Vagina (tissue), 2 donors: ENCODE results near the gene APC. TPM values are rescaled to one million over a fixed set of nuclear protein-coding genes. Genes with fewer than 3 reads are reported as not detected.

Source experiments
- DNase-seq, 2 donors: peaks; one replicate each; pipeline ENCODE4 v3.0.0-alpha.2; 2017; ENCODE audit errors: extremely low spot score in 2 of 2
- H3K27ac ChIP-seq: fragments of 200-600 bp; sonication (generic); one replicate; pipeline ENCODE4 v1.5.1; 2019
- H3K27me3 ChIP-seq: fragments of 200-600 bp; sonication (generic); one replicate; pipeline ENCODE4 v1.5.1; 2019
- H3K36me3 ChIP-seq, 2 donors: fragments of 200-600 bp; sonication (generic); one replicate each; pipeline ENCODE4 v1.5.1; 2017 to 2019
- H3K4me1 ChIP-seq: fragments of 200-600 bp; sonication (generic); one replicate; pipeline ENCODE4 v1.5.1; 2019
- H3K4me3 ChIP-seq, 2 donors: fragments of 200-600 bp; sonication (generic); 1 replicate in 1 of 2; 2 replicates in 1 of 2; pipeline ENCODE4 v1.5.1; 2016 to 2019
- H3K9me3 ChIP-seq: fragments of 200-600 bp; sonication (generic); one replicate; pipeline ENCODE4 v1.5.1; 2019
- POLR2A ChIP-seq, 2 donors: fragments of 450-650 bp; IDR thresholded peaks; one replicate each; pipeline ENCODE4 v1.6.1; 2017; ENCODE audit warnings: antibody characterized with exemption in 2 of 2, mild to moderate bottlenecking in 2 of 2, moderate library complexity in 2 of 2
- POLR2AphosphoS5 ChIP-seq, 2 donors: sonication (generic); formaldehyde crosslinking; IDR thresholded peaks; one replicate each; pipeline ENCODE4 v1.9.0; 2017; ENCODE audit warnings: antibody characterized with exemption in 2 of 2, mild to moderate bottlenecking in 2 of 2, low read depth in 1 of 2; ENCODE audit not compliant: insufficient read depth in 1 of 2
- intact Hi-C: fragments of 100-400 bp; cut with DNase I; formaldehyde crosslinking; loops from one replicate; pipeline ENCODE4 v1.15.1; 2023
- total RNA-seq: library from RNA; depleted of rRNA; stranded (reverse); fragments of >200 nt; gene quantifications from one replicate; pipeline ENCODE4 v1.2.3, GENCODE V29; 2016
- TF ChIP-seq, protein P1 (sequence below), 3 experiments: fragments of 450-650 bp in 2 of 3; fragments of 200-600 bp in 1 of 3; sonication (generic) in 1 of 3; IDR thresholded peaks; one replicate each; pipeline ENCODE4 v1.5.1; 2017 to 2019; ENCODE audit warnings: antibody characterized with exemption in 3 of 3, mild to moderate bottlenecking in 2 of 3, moderate library complexity in 2 of 3

The APC gene
- total RNA-seq, 1 donor from 2014 or later: 92.8 TPM

DNA sequence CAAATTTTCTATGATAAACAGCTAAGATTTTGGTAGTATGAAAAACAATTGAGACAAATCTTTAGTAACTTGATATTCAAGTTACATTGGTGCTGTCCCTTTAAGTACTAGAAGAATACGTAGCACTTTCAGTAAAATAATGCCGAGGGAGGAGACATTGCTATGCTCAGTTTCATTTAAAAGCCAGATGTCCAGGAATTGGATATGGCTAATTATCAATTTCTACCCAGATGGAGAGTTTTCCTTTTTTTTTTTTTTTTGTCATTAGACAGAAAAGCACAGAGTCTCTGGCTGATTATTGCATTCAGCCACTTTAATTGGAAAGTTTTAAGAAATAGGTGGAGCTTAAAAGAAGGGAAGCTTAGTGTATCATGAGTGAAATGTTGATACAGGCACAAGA lies 40.4 kb upstream of the APC start:
- no peak overlapping the region for H3K27ac ChIP-seq

DNA sequence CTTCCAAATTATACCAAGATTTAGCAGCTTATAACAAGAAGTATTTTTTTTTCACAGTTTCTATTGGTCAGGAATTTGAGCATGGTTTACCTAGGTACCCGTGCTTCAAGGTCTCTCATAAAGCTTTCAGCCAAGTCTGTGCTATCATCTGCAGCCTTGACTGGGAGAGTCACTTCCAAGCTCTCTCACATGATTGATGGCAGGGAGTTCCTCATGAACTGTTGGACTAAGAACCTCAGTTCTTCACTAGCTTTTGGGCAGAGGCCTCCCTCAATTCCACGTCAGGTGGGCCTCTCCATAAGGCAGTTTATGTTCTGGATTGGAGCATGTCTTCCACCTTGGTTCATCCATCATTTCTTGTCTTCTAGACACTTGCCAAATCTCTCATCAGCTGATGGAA lies 39.9 kb upstream of the APC start:
- DNase-seq: no peak

More for the DNA sequence above, 40.4 kb upstream of the APC start:
- Histone ChIP-seq H3K4me1 (no peaks in the 10 kb centered on the region), H3K9me3 (no peaks in the 10 kb centered on the region), H3K4me3 (no peak overlapping the region), H3K36me3 (no peaks in the 10 kb centered on the region), H3K27me3 (no peaks in the 10 kb centered on the region)
- intact Hi-C loops: no loop called here
- TF ChIP-seq POLR2AphosphoS5 (IDR thresholded peaks at IDR 0.05; ENCODE audit: insufficient read depth in 1 of 2, low read depth in 1 of 2): no peak
- TF ChIP-seq, protein P1, sequence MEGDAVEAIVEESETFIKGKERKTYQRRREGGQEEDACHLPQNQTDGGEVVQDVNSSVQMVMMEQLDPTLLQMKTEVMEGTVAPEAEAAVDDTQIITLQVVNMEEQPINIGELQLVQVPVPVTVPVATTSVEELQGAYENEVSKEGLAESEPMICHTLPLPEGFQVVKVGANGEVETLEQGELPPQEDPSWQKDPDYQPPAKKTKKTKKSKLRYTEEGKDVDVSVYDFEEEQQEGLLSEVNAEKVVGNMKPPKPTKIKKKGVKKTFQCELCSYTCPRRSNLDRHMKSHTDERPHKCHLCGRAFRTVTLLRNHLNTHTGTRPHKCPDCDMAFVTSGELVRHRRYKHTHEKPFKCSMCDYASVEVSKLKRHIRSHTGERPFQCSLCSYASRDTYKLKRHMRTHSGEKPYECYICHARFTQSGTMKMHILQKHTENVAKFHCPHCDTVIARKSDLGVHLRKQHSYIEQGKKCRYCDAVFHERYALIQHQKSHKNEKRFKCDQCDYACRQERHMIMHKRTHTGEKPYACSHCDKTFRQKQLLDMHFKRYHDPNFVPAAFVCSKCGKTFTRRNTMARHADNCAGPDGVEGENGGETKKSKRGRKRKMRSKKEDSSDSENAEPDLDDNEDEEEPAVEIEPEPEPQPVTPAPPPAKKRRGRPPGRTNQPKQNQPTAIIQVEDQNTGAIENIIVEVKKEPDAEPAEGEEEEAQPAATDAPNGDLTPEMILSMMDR (IDR thresholded peaks at IDR 0.05): no peak
- no peak for TF ChIP-seq POLR2A (IDR thresholded peaks at IDR 0.05)
- no peak for DNase-seq

DNA sequence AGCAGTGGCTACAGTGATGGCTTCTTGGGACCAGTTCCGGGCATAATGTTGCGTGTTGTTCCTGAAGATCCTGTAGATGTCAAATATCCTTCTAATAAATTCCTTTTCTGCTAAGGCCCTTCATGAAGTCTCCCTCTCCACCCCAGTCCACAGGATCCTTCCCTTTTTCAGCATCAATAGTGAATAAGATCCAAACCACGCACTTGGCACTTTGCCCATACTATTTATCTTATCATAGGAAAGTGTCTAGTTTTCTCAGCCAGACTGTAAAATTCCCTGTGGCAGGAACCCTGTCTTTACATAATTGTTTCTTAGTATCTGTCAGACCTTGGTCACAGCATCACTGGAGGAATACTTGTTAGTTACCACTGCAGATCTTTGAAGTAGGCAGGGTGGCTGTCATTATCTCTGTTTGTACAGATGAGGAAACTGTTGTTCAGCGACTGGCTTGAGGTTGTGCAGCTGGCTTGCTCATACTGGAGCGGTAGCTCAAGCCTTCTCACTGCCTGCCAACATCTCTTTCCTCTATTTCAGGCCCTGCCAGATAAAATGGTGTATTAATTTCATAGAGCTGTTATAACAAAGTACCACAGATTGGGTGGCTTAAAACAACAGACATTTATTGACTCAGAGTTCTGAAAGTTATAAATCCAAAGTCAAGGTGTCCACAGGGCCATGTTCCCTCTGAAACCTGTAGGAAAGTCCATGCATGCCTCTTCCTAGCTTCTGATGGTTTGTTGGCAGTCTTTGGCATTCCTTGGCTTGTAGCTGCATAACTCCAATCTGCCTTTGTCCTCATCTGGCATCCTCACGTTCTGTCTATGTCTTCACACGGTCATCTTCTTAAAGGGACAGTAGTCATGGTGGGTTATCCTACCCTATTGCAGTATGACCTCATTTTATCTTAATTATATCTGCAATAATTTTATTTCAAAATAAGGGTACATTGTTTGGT lies 33.5 kb upstream of the APC start:
- H3K27ac ChIP-seq: no peak overlapping the region
- H3K9me3 ChIP-seq: no peaks in the 10 kb centered on the region
- H3K4me1 ChIP-seq: peaks cover 17% of the 10 kb centered on the region
- no peak overlapping the region for H3K4me3 ChIP-seq
- no peaks in the 10 kb centered on the region for H3K36me3 ChIP-seq
- DNase-seq: no peak
- H3K27me3 ChIP-seq: no peaks in the 10 kb centered on the region
- intact Hi-C loops: no loop called here
- TF ChIP-seq, protein P1 (IDR thresholded peaks at IDR 0.05): no peak
- TF ChIP-seq POLR2A (IDR thresholded peaks at IDR 0.05): no peak
- no peak for TF ChIP-seq POLR2AphosphoS5 (IDR thresholded peaks at IDR 0.05; ENCODE audit: insufficient read depth in 1 of 2, low read depth in 1 of 2)

More for the DNA sequence above, 39.9 kb upstream of the APC start:
- no peaks in the 10 kb centered on the region for H3K9me3 ChIP-seq
- H3K27me3 ChIP-seq: no peaks in the 10 kb centered on the region
- no peak for TF ChIP-seq POLR2AphosphoS5 (IDR thresholded peaks at IDR 0.05; ENCODE audit: insufficient read depth in 1 of 2, low read depth in 1 of 2)
- TF ChIP-seq, protein P1 (IDR thresholded peaks at IDR 0.05): no peak
- no peak for TF ChIP-seq POLR2A (IDR thresholded peaks at IDR 0.05)
- intact Hi-C loops: no loop called here
- no peaks in the 10 kb centered on the region for H3K36me3 ChIP-seq
- no peak overlapping the region for H3K27ac ChIP-seq
- no peak overlapping the region for H3K4me3 ChIP-seq
- no peaks in the 10 kb centered on the region for H3K4me1 ChIP-seq

DNA sequence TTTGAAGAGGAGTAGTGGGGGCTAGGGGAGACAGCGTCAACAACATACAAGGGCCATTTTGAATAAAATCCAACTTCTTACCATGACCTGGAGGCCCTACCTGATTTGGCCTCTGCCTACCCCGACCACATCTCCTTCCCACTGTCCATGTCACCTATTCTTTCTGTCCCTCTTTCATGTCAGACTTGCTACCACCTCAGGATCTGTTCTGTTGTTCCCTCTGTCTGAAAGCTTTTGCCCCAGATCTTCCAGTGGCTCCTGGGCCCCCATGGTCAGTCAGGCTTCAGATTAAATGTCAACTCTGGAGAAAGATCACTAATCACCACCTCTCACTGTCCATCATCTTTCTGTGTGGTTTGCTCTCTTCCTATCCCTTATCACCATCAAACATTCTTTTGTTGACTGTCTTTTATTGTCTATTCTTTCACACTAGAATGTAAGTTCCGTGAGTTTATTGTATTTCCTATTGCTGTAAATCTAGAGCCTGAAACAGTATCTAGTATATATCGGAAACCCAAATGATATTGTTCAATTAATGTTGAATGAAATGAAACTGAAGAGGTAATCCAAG lies 31.2 kb upstream of the APC start:
- H3K4me3 ChIP-seq: peak overlapping the region in 1 of 2 donors; percentile 96
- H3K9me3 ChIP-seq: no peaks in the 10 kb centered on the region
- H3K36me3 ChIP-seq: no peaks in the 10 kb centered on the region
- H3K4me1 ChIP-seq: peaks cover 39% of the 10 kb centered on the region
- peak overlapping the region; percentile 95 for H3K27ac ChIP-seq
- H3K27me3 ChIP-seq: no peaks in the 10 kb centered on the region
- intact Hi-C loops: no loop called here
- TF ChIP-seq POLR2A (IDR thresholded peaks at IDR 0.05): no peak
- TF ChIP-seq, protein P1 (IDR thresholded peaks at IDR 0.05): no peak
- no peak for TF ChIP-seq POLR2AphosphoS5 (IDR thresholded peaks at IDR 0.05; ENCODE audit: insufficient read depth in 1 of 2, low read depth in 1 of 2)
- DNase-seq: no peak
